ENCODE measurements around the gene TNNT3.

The TNNT3 gene

GRCh38 chr11:1899090-1899489 lies 20.4 kb upstream of the TNNT3 start:
- no peak for DNase-seq

- DNase-seq, result no peak
Observed at GRCh38 chr11:1899686-1900085, 19.8 kb upstream of the TNNT3 start.

GRCh38 chr11:1906181-1906580 lies 13.3 kb upstream of the TNNT3 start:
- no peak for DNase-seq

GRCh38 chr11:1906611-1907423 lies 12.7 kb upstream of the TNNT3 start:
- no peak for DNase-seq

GRCh38 chr11:1908618-1909017 lies 10.9 kb upstream of the TNNT3 start:
- no peak for DNase-seq

GRCh38 chr11:1909524-1909923 lies 10.0 kb upstream of the TNNT3 start:
- no peak for DNase-seq

- no peak for DNase-seq
Observed at GRCh38 chr11:1912289-1912878, 7.1 kb upstream of the TNNT3 start.

GRCh38 chr11:1913271-1914060 lies 6.0 kb upstream of the TNNT3 start:
- no peak for DNase-seq

GRCh38 chr11:1915795-1916131 lies 3.7 kb upstream of the TNNT3 start:
- DNase-seq, result no peak

- DNase-seq, result no peak
Observed at GRCh38 chr11:1916132-1916985, 3.1 kb upstream of the TNNT3 start.

GRCh38 chr11:1916986-1917522 lies 2.4 kb upstream of the TNNT3 start:
- no peak for DNase-seq

- DNase-seq, result no peak
Observed at GRCh38 chr11:1917523-1918435, 1.7 kb upstream of the TNNT3 start.

- no peak for DNase-seq
Observed at GRCh38 chr11:1918436-1919315, 827 bp upstream of the TNNT3 start.

- no peak for DNase-seq
Observed at GRCh38 chr11:1920128-1920908, 815 bp downstream of the TNNT3 start.

- no peak for DNase-seq
Observed at GRCh38 chr11:1920909-1921573, 1.5 kb downstream of the TNNT3 start.

GRCh38 chr11:1921574-1922141 lies 2.2 kb downstream of the TNNT3 start:
- DNase-seq, result no peak

GRCh38 chr11:1922481-1923081 lies 3.1 kb downstream of the TNNT3 start:
- no peak for DNase-seq

- no peak for DNase-seq
Observed at GRCh38 chr11:1923201-1923956, 3.9 kb downstream of the TNNT3 start.

All from amniotic stem cell (primary cell).